GM12801 (cell line): ENCODE data around the gene CASK.

Experiments used
- TF ChIP-seq, protein P1 (sequence below): IDR thresholded peaks from one replicate; pipeline ENCODE4 v1.5.1; 2011; ENCODE audit warnings: control low read depth; ENCODE audit not compliant: insufficient read length; ENCODE audit errors: extremely low read depth

Gene CASK

GRCh38 chrX:41655631-41656030, 267.7 kb downstream of the CASK start:
- TF ChIP-seq, protein P1, sequence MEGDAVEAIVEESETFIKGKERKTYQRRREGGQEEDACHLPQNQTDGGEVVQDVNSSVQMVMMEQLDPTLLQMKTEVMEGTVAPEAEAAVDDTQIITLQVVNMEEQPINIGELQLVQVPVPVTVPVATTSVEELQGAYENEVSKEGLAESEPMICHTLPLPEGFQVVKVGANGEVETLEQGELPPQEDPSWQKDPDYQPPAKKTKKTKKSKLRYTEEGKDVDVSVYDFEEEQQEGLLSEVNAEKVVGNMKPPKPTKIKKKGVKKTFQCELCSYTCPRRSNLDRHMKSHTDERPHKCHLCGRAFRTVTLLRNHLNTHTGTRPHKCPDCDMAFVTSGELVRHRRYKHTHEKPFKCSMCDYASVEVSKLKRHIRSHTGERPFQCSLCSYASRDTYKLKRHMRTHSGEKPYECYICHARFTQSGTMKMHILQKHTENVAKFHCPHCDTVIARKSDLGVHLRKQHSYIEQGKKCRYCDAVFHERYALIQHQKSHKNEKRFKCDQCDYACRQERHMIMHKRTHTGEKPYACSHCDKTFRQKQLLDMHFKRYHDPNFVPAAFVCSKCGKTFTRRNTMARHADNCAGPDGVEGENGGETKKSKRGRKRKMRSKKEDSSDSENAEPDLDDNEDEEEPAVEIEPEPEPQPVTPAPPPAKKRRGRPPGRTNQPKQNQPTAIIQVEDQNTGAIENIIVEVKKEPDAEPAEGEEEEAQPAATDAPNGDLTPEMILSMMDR, result no peak

DNA sequence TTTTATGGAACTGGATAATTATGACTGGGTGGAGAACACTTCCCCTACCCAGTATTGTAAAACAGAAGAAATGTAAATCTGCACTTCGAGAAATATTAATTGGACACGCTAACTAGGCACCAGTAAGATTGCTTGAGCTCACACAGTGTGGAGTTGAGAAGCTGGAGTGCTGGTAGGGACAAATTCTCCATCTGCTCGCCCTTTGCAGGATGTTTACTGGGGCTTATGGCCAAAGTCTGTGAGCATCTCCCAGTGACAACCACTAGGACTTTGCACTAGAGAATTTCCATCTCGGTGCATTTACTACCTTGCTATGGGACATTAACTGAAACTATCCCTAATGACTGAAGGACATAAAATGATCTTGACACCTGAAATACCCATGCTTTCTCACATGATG, 268.3 kb downstream of the CASK start:
- TF ChIP-seq, protein P1, result no peak

GRCh38 chrX:41653125-41653524, 270.2 kb downstream of the CASK start:
- TF ChIP-seq, protein P1, result no peak

GRCh38 chrX:41634284-41634683, 289.1 kb downstream of the CASK start:
- TF ChIP-seq, protein P1, result no peak

DNA sequence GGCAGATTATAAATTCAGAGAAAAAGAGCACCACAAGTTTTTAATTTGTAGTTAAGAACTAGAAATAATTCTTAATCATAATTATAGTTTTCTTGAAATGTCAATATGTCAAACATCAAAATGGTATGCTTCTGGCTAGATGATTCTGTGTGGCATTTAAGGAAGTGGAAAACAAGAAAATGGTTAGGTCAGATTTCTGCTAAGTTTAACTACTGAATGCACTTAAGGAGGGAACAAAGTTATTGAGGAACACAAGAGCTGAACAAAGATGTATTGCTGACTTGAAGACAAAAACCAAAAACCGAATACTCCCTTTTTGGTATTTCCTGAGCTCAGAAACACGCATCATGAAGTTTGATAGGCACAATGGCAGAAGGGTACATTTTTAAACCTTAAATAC, 293.3 kb downstream of the CASK start:
- TF ChIP-seq, protein P1, result no peak

GRCh38 chrX:41629539-41629938, 293.8 kb downstream of the CASK start:
- TF ChIP-seq, protein P1, result no peak

- TF ChIP-seq, protein P1, result no peak
Measured at GRCh38 chrX:41621222-41621723, 302.1 kb downstream of the CASK start.
